ENCODE measurements around the gene UTF1.

DNA sequence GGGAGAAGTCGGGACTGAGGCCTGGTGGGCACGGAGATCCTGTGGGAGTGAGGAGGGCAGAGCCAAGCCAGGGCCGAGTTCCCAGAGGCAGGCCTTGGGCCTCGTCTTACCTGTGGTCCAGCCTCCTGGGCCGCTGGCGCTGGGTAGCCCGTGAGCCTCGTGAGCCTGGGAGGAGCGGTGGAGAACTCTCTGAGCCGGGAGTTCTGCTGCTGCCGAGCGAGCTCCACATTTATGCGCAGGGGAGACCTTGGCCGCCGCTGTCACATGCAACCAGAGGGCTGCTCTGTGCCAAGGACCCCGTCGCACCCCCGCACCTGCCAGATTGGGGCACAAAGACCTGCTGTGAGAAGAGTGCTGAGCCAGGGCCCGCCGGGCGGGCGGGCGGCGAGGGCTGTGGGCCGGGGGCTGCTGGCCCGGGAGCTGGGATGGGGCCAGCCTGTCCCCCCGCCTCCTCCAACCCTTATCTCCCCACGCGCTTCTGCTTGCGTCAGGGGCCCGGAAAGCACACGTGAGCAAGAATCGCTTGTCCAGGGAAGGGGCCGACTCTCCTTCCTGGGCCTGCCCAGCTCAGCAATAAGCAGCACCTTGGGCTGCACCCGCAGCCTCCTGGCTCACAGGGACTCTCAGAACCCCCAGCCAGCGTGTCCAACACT is 17.8 kb downstream of the UTF1 start:
- no peak for TF ChIP-seq POLR2A (IDR thresholded peaks at IDR 0.05; ENCODE audit: low read length)
- TF ChIP-seq GATA1 (IDR thresholded peaks at IDR 0.05; ENCODE audit: low read depth, low read length): no peak

Data from erythroblast (primary cell).